Thyroid gland (tissue), 4 donors: ENCODE results near the gene SIL1.

Source experiments
- POLR2A ChIP-seq, 2 donors: fragments of 450-650 bp; IDR thresholded peaks; one replicate each; pipeline ENCODE4 v1.6.1; 2017; ENCODE audit warnings: antibody characterized with exemption in 2 of 2, mild to moderate bottlenecking in 2 of 2, moderate library complexity in 1 of 2
- TF ChIP-seq, protein P1 (sequence below), 6 experiments: fragments of 200-600 bp in 3 of 6; fragments of 450-650 bp in 3 of 6; sonication (generic) in 3 of 6; IDR thresholded peaks; one replicate each; pipeline ENCODE4 v1.5.1; 2016 to 2019; ENCODE audit warnings: antibody characterized with exemption in 6 of 6, mild to moderate bottlenecking in 2 of 6, inconsistent platforms in 1 of 6, moderate library complexity in 1 of 6

DNA sequence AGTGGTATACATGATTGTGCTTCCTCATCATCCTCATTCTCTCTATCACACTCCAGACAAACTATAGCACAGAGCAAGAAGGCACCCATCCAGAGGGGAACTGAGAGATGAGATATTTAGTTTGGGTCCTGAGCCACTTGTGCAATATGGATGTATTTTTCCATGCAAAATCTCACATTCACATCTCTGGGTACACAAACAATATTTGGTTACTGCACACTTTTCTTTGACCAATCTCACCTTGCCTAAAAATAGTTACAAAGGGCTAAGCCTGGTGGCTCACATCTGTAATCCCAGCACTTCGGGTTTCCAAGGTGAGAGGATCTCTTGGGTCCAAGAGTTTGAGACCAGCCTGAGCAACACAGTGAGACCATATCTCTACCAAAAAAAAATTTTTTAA lies 120.3 kb downstream of the SIL1 start:
- TF ChIP-seq, protein P1, sequence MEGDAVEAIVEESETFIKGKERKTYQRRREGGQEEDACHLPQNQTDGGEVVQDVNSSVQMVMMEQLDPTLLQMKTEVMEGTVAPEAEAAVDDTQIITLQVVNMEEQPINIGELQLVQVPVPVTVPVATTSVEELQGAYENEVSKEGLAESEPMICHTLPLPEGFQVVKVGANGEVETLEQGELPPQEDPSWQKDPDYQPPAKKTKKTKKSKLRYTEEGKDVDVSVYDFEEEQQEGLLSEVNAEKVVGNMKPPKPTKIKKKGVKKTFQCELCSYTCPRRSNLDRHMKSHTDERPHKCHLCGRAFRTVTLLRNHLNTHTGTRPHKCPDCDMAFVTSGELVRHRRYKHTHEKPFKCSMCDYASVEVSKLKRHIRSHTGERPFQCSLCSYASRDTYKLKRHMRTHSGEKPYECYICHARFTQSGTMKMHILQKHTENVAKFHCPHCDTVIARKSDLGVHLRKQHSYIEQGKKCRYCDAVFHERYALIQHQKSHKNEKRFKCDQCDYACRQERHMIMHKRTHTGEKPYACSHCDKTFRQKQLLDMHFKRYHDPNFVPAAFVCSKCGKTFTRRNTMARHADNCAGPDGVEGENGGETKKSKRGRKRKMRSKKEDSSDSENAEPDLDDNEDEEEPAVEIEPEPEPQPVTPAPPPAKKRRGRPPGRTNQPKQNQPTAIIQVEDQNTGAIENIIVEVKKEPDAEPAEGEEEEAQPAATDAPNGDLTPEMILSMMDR (IDR thresholded peaks at IDR 0.05): no peak
- TF ChIP-seq POLR2A (IDR thresholded peaks at IDR 0.05): no peak
